Measurements from ENCODE around the gene WWOX.

DNA sequence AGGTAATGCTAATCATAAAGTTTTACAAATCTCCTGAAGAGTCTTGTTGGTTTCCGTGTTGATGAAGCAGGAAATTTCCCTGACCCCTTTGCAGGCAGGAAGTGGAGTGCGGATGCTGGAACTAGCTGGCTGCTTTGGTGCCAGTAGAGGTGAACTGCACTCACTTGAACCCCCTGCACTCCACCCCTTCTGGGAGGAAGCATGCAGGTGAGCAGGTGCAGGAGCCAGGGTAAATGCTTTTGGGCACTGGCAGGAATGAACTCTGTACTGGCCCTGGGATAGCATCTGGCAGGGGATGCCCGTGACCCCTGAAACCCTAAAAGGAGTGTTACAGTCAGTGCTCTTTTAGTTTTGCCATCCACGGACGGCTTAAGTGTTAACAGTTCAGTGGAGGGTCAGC, 430.4 kb downstream of the WWOX start:
- TF ChIP-seq EZH2 (IDR thresholded peaks at IDR 0.05) (no peak), POLR2AphosphoS5 (IDR thresholded peaks at IDR 0.05; ENCODE audit: borderline replicate concordance, low read depth, low read length) (no peak)

Measured in SK-N-MC (cell line).